ENCODE measurements around the gene ZNF362. TPM values are rescaled to one million over a fixed set of nuclear protein-coding genes. Genes with fewer than 3 reads are reported as not detected.

ZNF362 gene
- total and polyA plus RNA-seq, 10 of the 15 experiments (the other 5 are each of a cell fraction or from before 2014, with no cell fraction given) = 0.74 to 22.8 (median 7.4) TPM

GRCh38 chr1:33310702-33311101, 54.4 kb downstream of the ZNF362 start:
- WGBS (ENCODE audit: insufficient coverage, insufficient replicate concordance, low lambda C conversion rate, missing lambda C conversion rate) = 23% methylated on average over 7 of the region's 8 CpGs

More at GRCh38 chr1:33310702-33311101, 54.4 kb downstream of the ZNF362 start:
- ChIA-PET POLR2A (no interaction called here), SMC1A (ENCODE audit: uncharacterized antibody, unreplicated experiment) (no interaction called here), RAD21 (ENCODE audit: unreplicated experiment) (no interaction called here), CTCF (no interaction called here)
- DNase-seq (ENCODE audit: low read depth, low spot score) (no peak), FAIRE-seq (no peak), ATAC-seq (no peak)
- Histone ChIP-seq H3K27ac (ENCODE audit: control insufficient read depth, insufficient read depth) (no peak overlapping the region), H4K20me1 (ENCODE audit: control insufficient read depth, insufficient read depth) (no peaks in the 10 kb centered on the region), H3K9ac (ENCODE audit: control insufficient read depth, insufficient read depth, low read length) (no peak overlapping the region), H3K27me3 (replicated peaks in 1 of 2; ENCODE audit: control insufficient read depth in 2 of 2, insufficient read depth in 2 of 2, low read length in 1 of 2) (no peaks in the 10 kb centered on the region; a peak in 1 of 4 replicates), H3K36me3 (ENCODE audit: control insufficient read depth in 2 of 2, insufficient read depth in 2 of 2, low read length in 1 of 2) (no peaks in the 10 kb centered on the region), H3K79me2 (ENCODE audit: control insufficient read depth, insufficient read depth, low read length) (no peaks in the 10 kb centered on the region), H3K4me1 (ENCODE audit: control insufficient read depth, insufficient read depth, low read length) (no peaks in the 10 kb centered on the region), H2AFZ (ENCODE audit: control insufficient read depth, low read depth, low read length) (no peak overlapping the region), H3K9me3 (replicated peaks; ENCODE audit: control insufficient read depth, insufficient read depth, low read length) (no peaks in the 10 kb centered on the region), H3K4me2 (ENCODE audit: control insufficient read depth, insufficient read depth) (no peak overlapping the region), H3K4me3 (no peak overlapping the region)
- in situ Hi-C loops (cut with MboI) = no loop called here
- intact Hi-C loops (cut with micrococcal nuclease; ENCODE audit: unreplicated experiment) = no loop called here
- TF ChIP-seq CREB1 (IDR thresholded peaks at IDR 0.05; ENCODE audit: low read depth) (no peak), SRF (IDR thresholded peaks at IDR 0.05; ENCODE audit: low read depth in 2 of 2, low read length in 2 of 2) (no peak), PRDM15 (CRISPR knock-in tag; IDR thresholded peaks at IDR 0.05) (no peak)
- BruUV-seq (replicated peaks) = no TSS peak

Data from GM12878 (cell line).